CD4-positive, alpha-beta T cell treated with Interleukin-2 at 100 ng/mL for 4 hours (primary cell): Measurements from ENCODE around the gene MAN2B2.
"Not testable (repeated sequence)": the region's sequence is repeated elsewhere in the genome, so short reads cannot be mapped to it uniquely, and the experiment has no call there.

Source experiments
- DNase-seq: peaks from one replicate; pipeline ENCODE4 v3.0.0-alpha.2; 2020; ENCODE audit warnings: low spot score

Gene MAN2B2

DNA sequence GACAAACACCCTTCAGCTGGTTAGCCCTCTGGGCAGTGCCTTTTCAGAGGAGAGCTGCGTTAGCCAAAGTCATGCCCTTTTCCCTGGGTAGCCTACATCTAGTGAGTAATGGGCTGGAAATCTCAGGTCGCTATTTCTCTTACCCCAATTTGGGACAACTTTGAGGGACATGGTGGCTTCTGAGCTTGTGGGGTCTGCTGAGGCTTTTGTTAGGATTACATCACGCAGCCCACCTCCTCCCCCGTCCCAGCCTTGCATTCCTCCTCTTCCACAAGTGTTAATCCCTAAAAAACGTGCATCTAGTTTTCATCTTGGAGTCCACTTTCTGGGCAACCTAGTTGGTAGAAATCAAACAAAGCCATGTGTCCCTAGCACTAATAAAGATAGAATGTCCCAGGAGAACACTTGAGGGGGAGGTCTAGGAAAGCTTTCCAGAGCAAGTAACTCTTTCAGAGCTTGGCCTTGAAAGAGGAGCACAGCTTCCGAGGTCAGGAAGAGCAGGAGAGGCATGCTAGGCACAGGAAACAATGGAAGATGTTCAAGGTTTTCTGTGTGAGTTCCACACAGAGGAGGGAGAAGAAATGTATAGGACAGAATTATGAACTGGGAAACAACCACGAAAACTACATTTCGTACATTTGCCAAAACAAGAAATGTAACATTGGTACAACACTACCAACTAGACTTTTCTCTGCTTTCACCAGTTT, 68.3 kb downstream of the MAN2B2 start:
- DNase-seq = no peak

DNA sequence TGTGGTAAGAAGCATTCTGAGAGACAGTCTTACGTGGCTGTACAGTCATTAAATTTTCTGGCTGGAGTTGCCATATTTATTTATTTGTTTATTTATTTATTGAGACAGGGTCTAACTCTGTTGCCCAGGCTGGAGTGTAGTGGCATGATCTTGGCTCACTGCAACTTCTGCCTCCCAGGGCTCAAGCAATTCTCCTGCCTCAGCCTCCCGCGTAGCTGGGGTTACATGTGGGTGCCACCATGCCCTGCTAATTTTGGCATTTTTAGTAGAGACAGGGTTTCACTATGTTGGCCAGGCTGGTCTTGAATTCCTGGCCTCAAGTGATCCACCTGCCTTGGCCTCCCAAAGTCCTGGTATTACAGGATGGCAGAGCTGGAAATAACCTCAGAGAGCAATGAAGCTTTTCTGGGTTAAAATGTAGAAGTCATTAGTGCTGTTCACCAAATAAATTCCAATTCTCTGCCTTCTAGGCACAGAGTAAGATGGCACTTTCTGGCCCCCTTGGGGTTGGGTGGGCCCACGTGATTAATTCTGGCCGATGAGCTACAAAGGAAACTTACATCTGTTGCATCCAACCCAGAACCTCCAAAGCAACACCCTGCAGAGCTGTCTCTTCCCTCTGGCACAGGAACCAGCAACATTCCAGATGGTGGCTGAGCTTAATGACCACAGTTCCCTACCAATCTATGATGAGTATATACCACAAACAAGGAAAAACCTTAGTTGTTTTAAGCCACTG, 70.0 kb downstream of the MAN2B2 start:
- no peak for DNase-seq

DNA sequence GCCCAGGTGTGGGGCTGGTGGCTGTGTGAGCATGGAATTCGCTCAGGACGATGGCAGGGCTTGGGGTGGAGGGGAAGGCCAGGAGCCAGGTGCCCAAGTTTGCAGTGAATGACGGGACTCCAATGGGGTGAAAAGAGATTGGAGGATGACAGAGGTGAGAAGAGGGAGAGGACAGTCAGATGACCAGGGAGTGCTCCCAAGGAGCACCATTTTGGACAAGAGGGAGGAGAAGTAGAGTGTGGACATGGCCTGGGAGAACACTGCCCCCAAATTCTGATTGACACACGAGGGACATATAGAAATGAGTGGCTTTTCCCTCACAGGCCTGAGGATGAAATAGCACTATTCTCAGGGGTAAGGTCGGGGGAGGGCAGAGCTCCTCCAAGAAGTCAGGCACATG, 72.2 kb downstream of the MAN2B2 start:
- DNase-seq = no peak

DNA sequence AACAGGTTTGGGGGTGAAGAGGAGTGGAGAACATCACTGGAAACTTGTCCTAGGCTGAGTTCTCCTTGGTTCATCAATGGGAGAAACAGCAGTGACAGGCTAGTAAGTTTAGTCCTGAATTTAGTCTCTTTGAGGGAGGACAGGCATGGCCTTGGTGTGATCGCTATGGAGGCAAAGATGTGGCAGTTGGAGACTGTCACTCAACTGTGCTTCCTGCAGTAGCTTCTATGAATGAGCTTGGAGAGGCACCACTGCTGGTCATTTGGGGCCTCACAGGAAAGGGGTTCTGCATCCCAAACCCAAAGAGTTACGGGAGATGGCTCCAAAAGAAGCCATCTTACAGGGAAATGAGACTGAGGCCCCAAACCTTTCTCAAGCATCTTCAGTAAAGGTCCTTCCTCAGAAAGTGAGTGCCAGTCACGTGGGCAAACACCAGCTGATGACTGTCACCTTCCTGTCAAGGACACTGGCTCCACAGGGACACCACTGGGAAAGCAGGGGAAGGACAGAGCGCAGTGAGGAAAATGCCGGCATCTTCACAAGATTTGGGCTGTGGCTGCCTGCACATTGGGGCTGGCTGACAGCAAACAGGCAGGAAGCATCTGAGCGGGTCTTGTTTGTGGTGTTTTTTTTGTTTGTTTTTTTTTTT, 72.7 kb downstream of the MAN2B2 start:
- no peak for DNase-seq

DNA sequence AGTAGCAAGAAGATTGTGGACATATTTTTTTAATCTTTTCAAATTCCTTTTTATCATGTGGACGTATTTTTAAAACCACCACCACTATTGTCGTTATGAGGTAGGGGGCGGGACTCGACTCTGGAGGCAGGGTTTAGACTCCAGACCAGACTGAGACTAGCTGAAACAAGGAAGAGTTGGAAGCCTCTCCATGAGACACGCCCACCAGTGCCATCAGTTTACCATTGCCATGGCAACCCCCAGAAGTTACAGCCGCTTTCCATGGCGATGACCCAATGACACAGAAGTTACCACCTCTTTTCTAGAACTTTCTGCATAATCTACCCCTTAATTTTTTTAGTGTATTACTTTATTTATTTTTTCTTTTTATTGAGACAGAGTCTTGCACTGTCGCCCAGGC, 74.2 kb downstream of the MAN2B2 start:
- no peak for DNase-seq

DNA sequence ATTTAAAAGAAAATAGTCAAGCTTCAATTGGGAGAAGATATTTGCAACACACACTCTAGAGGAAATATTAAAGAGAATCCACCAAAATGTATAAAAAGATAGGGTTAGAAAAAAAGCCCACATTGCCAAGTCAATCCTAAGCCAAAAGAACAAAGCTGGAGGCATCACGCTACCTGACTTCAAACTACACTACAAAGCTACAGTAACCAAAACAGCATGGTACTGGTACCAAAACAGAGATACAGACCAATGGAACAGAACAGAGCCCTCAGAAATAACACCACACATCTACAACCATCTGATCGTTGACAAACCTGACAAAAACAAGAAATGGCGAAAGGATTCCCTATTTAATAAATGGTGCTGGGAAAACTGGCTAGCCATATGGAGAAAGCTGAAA, 79.2 kb downstream of the MAN2B2 start:
- not testable (repeated sequence) for DNase-seq

DNA sequence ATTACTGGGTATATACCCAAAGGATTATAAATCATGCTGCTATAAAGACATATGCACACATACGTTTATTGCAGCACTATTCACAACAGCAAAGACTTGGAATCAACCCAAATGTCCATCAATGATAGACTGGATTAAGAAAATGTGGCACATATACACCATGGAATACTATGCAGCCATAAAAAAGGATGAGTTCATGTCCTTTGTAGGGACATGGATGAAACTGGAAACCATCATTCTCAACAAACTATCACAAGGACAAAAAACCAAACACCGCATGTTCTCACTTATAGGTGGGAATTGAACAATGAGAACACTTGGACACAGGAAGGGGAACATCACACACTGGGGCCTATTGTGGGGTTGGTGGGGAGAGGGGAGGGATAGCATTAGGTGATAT, 80.3 kb downstream of the MAN2B2 start:
- DNase-seq = not testable (repeated sequence)

DNA sequence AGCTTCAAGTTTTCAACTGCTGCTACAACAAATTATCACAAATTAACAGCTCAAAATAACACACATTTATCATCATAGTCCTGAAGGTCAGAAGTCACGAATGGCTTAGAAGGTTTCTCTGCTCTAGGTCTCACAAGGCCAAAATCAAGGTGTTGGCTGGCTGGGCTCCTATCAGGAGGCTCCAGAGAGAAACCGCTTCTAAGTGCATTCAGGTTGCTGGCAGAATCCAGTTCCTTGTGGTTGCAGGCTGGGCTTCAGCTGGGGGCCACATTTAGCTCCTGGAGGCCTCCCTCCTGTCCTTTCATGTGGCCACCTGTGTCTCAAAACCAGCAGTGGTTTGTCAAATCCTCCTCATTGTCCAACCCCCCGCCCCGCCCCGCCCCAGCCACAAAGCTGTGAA, 80.9 kb downstream of the MAN2B2 start:
- DNase-seq = no peak

DNA sequence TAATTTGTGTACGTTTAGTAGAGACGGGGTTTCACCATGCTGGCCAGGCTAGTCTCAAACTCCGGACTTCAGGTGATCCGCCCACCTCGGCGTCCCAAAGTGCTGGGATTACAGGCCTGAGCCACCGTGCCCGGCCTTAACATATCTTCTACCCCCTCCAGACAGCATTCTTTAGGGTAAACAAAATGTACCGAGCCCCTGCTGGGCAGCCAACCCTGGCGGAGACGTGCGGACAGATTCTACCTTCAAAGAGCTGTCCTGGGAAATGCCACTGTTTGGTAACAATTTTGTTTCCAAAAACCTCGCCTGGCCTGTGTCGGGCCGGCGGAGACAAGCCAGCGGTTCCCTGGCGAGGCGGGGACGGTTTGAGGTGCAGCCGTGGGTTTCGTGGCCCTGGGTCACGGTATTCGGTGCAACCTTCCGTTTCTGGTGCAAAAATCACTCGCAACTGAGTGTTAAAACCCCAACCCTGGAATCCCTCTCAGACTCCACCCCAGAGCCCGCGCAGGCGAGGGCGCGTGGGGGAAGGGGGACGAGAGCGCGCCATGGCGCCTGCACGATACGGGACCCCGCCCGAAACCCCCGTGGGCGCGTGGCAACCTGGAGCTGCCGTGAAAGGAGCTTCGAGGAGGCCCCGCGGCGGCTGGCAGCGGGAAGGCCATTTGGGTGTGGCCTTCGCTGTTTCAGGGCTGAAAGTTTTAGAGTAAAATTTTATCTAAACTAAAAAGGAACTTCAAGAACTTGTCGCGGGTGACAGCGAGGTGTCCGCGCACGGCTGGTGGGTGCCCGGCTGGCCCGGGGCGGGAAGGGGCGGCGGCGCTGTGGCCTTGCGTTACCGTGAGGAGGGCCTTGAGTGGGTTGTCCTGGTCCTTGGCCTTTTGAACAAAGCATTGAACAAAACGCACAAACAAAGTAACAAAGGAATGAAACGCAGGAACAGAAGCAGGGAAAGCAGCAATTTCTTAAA, 82.5 kb downstream of the MAN2B2 start:
- DNase-seq = no peak

DNA sequence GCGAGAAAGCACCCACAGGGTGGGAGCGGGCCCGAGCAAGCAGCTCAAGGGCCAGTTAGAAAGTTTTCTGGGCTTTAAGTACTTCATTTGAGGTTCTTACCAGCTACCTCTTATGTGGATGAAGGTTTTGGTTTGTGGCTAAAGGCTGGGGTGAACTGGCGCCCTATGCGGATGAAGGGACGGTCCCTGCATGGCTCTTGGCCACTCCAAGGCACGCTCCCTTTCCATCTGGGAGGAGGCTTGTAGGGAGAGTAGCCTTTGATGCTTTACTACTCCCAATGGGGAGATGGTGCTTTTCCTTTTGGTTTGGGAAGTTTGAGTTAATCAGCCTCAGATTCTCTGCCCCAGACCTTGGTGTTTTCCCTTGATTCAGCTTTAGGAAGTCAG, 83.2 kb downstream of the MAN2B2 start:
- no peak for DNase-seq

DNA sequence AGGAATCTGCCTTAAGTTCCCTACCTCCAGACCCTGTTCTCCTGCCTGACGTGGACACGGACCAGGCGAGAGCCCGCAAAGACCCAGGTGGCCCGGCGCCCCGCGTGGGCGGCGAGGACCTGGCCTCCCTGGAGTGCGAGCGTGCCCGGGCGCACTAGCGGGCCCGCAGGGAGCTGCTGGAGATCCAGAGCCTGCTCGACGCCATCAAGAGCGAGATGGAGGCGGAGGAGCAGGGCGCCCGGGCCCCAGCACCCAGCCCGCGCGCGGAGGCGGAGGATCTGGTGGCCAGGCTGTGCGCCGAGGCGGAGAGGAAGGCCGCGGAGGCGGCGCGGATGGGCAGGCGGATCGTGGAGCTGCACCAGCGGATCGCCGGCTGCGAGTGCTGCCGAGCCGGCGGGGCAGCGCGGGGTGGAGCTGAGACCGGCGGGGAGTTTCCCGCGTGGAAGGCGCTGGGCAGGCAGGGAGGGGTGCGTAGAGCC, 83.6 kb downstream of the MAN2B2 start:
- DNase-seq = peak; percentile 46

DNA sequence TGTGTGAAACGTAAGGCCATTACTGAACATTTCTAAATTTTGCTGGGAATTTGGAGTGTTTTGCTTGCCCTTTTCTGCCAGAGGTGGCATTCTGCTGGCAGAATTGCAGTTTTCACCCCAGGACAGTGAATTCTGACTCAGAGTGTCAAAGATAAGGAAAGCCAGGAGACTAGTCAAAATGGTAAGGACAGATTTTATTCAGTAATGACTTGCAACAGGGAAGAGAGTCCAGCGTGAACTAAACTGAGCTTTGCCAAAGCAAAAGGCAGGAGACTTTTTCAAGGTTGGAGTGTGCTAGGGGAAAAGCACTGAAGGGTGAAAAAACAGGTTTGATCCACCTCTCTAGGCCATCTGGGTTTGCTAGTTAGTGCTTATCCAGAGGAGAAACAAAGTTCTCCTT, 84.9 kb downstream of the MAN2B2 start:
- DNase-seq = no peak

DNA sequence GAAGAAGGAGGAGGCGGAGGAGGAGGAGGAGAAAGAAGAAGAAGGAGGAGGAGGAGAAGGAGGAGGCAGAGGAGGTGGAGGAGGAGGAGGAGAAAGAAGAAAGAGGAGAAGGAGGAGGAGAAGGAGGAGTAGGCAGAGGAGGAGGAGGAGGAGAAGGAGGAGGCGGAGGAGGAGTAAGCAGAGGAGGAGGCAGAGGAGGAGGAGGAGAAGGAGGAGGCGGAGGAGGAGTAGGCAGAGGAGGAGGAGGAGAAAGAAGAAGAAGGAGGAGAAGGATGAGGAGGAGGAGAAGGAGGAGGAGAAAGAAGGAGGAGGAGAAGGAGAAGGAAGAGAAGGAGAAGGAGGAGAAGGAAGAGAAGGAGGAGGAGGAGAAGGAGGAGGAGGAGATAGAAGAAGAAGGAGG, 85.4 kb downstream of the MAN2B2 start:
- no peak for DNase-seq

DNA sequence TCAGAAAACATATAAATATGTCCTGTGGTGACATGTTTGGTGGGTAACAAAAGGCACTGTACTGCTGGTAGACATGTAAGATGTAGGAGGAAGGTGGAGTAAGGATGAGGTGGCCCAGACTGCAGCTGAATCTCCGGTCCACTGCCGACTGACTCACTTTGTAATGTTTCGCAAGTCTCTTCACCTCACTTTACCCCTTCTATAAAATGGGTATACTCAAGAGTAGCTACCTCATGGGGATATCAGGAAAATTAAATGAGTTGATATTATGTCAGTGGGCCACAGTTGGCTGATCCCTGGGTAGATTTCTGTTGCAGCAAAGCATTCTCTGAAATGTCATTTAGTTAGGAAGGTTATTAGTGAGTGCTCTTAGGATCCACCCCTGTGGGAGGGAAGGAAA, 87.6 kb downstream of the MAN2B2 start:
- DNase-seq = no peak

DNA sequence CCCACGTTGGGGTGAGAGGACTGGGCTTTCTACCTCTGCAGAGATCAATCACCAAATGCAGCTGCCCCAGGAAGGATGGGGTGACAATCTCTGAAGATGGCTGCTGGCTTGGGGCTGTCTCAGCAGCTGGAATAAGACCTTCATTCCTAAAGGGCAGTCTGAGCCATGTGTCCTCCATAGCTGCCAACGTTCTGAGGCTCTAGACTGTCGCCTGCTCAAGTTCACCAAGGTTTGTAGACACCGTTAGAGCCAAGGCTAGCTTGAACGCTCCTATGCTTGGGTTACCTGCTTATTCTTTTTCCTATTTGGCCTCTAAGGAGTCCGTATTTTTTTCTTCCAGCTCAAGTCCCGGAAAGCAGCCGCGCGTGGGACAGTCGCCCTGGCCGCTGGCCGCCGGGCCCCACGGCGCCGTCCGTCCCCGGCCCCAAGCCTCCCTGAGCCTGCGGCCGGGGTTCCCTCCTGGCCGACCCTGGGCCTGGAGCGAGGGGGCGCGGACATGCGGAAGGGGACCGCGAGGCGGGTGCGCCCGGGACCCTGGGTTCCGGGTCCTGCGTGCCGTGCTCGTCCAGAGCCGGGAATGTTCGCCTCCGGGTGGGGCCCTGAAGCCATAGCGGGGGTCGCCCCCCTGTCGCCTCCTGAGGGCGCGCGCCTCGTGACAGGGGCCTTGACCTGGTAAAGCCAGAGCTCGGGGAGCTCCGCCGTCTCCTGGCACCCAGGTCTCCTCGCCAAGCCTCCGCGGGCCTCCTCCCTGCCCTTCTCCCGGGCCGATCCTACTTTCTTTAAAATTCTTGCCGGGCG, 88.8 kb downstream of the MAN2B2 start:
- no peak for DNase-seq

DNA sequence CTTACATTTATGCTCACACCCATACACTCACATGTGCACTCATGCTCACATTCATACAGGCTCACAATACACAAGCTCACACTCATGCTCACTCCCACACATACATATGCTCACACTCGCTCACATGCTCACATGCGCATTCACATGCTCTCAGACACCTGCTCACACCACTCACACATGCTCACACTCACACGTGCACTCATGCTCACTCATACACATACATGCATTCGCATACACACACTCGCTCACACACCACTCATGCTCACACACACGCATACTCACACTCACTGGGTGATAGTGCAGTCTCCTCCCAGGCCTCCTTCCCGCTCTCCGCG, 90.3 kb downstream of the MAN2B2 start:
- no peak for DNase-seq

DNA sequence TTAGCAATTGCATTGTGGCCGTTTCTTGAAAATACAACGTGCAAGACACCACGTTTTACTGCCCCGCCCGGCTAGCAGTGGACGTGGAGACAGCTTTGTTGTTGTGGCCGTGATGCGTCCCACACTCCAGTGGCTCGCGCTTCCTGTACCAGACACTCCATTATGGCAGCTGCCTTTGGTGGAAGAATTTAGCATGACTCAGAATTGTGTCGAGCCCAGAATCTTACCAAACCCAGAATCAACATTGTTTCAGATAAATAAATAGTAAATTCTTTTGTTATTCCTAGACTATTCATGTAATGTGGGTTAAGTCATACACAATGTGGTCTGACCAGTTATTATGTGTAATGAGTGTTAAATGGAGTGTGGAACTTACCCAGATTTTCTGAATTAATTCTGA, 93.4 kb downstream of the MAN2B2 start:
- DNase-seq = no peak

DNA sequence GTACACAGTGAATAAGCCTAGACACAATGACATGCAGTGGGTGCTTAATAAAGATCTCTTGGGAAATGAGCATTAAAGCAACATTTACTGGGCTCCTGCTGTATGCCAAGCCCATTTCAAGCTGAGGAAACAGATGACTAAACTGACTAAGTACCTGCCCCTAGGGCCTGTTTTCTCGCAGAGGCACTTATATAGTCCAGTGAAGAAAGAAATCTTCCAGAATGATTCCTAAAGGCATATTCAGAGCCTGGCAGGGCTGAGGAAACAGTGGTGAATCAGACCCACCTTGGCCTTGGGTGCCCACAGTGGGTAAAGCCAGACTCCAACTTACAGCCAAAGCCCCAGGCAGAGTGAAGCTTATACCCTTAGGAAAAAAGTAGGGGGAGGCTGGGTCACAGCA, 96.7 kb downstream of the MAN2B2 start:
- no peak for DNase-seq

DNA sequence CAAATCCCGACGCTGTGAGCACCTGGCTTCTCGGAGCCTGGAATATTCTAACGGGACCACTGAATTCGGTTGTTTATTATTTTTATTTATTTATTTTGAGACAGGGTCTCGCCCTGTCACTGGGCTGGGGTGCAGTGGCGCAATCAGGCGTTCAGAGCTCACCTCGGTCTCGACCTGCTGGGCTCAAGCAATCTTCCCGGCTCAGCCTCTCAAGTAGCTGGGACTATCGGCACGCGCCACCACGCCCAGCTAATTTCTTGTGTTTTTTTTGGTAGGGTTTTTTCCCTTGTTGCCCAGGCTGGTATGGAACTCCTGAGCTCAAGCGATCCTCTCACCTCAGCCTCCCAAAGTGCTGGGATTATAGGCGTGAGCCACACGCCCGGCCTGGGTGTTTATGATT, 97.1 kb downstream of the MAN2B2 start:
- DNase-seq = no peak

DNA sequence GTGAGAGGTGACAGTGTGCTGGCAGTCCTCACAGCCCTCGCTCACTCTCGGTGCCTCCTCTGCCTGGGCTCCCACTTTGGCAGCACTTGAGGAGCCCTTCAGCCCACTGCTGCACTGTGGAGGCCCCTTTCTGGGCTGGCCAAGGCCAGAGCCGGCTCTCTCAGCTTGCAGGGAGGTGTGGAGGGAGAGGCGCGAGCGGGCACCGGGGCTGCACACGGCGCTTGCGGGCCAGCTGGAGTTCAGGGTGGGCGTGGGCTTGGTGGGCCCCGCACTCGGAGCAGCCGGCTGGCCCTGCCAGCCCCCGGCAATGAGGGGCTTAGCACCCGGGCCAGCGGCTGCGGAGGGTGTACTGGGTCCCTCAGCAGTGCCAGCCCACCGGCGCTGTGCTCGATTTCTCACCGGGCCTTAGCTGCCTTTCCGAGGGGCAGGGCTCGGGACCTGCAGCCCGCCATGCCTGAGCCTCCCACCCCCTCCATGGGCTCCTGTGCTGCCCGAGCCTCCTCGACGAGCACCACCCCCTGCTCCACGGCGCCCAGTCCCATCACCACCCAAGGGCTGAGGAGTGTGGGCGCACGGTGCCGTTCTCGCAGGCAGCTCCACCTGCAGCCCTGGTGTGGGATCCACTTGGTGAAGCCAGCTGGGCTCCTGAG, 97.7 kb downstream of the MAN2B2 start:
- not testable (repeated sequence) for DNase-seq
